Tibial nerve (tissue), 4 donors: ENCODE results near the gene SEMA6A. TPM values are rescaled to one million over a fixed set of nuclear protein-coding genes. Genes with fewer than 3 reads are reported as not detected.

Experiments
- DNase-seq, 2 donors: peaks; one replicate each; pipeline ENCODE4 v3.0.0-alpha.2; 2019; ENCODE audit warnings: low spot score in 2 of 2
- H3K27ac ChIP-seq, 4 donors: fragments of 200-600 bp; sonication (generic) in 3 of 4; one replicate each; pipeline ENCODE4 v1.5.1; 2017 to 2019; ENCODE audit warnings: mild to moderate bottlenecking in 1 of 4
- H3K27me3 ChIP-seq, 2 donors: fragments of 200-600 bp; sonication (generic) in 1 of 2; one replicate each; pipeline versions ENCODE4 v1.5.1 to v1.6.0; 2017 to 2019
- H3K36me3 ChIP-seq, 3 donors: fragments of 200-600 bp; sonication (generic); one replicate each; pipeline ENCODE4 v1.5.1; 2018 to 2019
- H3K4me1 ChIP-seq, 4 donors: fragments of 200-600 bp; sonication (generic) in 3 of 4; one replicate each; pipeline ENCODE4 v1.5.1; 2017 to 2019
- H3K4me3 ChIP-seq, 4 donors: fragments of 200-600 bp; sonication (generic) in 3 of 4; one replicate each; pipeline ENCODE4 v1.5.1; 2017 to 2019; ENCODE audit warnings: mild to moderate bottlenecking in 1 of 4, moderate library complexity in 1 of 4
- H3K9me3 ChIP-seq, 4 donors: fragments of 200-600 bp; sonication (generic) in 3 of 4; one replicate each; pipeline ENCODE4 v1.5.1; 2017 to 2019
- EP300 ChIP-seq, 2 donors: sonication (generic); formaldehyde crosslinking; IDR thresholded peaks; one replicate each; pipeline ENCODE4 v1.6.1; 2017; ENCODE audit warnings: antibody characterized with exemption in 2 of 2, mild to moderate bottlenecking in 1 of 2
- POLR2A ChIP-seq, 2 donors: fragments of 450-650 bp; IDR thresholded peaks; one replicate each; pipeline ENCODE4 v1.6.1; 2017; ENCODE audit warnings: antibody characterized with exemption in 2 of 2, mild to moderate bottlenecking in 2 of 2, moderate library complexity in 2 of 2
- WGBS, 2 donors: methylation state at CpG; one replicate each; pipeline ENCODE4 v1.1.5; 2018; 5-methylcytosine and 5-hydroxymethylcytosine counted together
- total RNA-seq, 4 donors: library from RNA; depleted of rRNA; stranded (reverse); fragments of >200 nt; gene quantifications; one replicate each; pipeline ENCODE4 v1.1.0, GENCODE V29; 2016
- TF ChIP-seq, protein P1 (sequence below), 5 experiments: fragments of 200-600 bp in 3 of 5; fragments of 450-650 bp in 2 of 5; sonication (generic) in 3 of 5; IDR thresholded peaks; one replicate each; pipeline ENCODE4 v1.5.1; 2016 to 2019; ENCODE audit warnings: antibody characterized with exemption in 5 of 5, mild to moderate bottlenecking in 3 of 5, moderate library complexity in 2 of 5

Gene SEMA6A
- total RNA-seq, 4 donors from 2014 or later = 13.6 to 25.1 (median 21.4) TPM

DNA sequence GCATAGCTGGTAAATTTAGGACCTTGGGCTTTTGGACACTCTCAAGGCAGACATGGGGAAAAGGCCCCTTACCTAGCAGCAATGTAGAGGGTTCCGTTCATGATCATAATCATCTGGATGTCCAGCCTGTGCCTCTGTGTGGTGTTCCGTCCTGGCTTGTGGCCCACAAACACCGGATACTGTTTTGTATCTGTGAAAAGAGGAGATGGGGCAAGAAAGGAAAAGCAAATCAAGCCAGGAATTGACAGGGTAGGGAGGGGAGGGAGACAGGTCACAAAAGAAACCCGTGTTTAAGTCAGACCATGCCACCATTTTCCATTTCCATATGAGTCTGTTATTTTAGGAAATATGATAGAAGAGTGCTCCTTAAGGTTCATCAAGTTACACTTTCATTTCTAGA is 72.5 kb downstream of the SEMA6A start:
- Histone ChIP-seq H3K27me3 (no peaks in the 10 kb centered on the region), H3K4me3 (no peak overlapping the region), H3K9me3 (no peaks in the 10 kb centered on the region), H3K27ac (no peak overlapping the region), H3K4me1 (peaks cover 0 to 30% (median 4%) of the 10 kb centered on the region in 4 donors), H3K36me3 (peaks cover 0 to 3% (median 0%) of the 10 kb centered on the region in 3 donors)
- TF ChIP-seq, protein P1, sequence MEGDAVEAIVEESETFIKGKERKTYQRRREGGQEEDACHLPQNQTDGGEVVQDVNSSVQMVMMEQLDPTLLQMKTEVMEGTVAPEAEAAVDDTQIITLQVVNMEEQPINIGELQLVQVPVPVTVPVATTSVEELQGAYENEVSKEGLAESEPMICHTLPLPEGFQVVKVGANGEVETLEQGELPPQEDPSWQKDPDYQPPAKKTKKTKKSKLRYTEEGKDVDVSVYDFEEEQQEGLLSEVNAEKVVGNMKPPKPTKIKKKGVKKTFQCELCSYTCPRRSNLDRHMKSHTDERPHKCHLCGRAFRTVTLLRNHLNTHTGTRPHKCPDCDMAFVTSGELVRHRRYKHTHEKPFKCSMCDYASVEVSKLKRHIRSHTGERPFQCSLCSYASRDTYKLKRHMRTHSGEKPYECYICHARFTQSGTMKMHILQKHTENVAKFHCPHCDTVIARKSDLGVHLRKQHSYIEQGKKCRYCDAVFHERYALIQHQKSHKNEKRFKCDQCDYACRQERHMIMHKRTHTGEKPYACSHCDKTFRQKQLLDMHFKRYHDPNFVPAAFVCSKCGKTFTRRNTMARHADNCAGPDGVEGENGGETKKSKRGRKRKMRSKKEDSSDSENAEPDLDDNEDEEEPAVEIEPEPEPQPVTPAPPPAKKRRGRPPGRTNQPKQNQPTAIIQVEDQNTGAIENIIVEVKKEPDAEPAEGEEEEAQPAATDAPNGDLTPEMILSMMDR (IDR thresholded peaks at IDR 0.05) = no peak
- TF ChIP-seq EP300 (IDR thresholded peaks at IDR 0.05) = no peak
- no peak for TF ChIP-seq POLR2A (IDR thresholded peaks at IDR 0.05)
- no peak for DNase-seq
- 82 to 86% methylated on average over 4 of the region's 4 CpGs for WGBS, 2 donors

DNA sequence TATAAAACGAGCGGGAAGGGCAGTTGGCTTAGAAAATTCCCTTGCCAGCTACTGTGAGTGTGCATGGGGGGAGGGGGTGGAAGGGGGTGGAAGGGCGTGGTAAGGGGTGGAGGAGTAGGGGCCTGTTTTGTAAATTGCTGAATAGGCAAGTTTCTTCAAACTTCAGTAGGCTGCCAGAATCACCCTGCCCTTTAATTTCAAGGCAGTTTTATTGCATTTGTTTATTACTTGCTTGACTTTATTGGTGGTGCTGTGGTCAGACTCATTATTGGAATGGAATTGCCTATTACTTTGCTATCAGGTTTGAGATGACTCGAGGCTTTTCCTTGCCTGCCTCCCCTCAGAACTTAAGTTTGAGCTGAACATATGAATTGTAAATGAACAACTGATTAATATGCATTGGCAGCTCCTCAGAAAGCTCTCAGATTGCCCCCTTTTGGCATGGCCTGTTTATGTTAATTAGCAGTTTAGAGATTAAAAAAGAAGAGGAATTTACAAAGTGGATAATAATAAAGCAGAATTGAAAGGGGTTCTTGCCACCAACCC is 76.0 kb downstream of the SEMA6A start:
- TF ChIP-seq, protein P1 (IDR thresholded peaks at IDR 0.05) = no peak
- TF ChIP-seq POLR2A (IDR thresholded peaks at IDR 0.05) (no peak), EP300 (IDR thresholded peaks at IDR 0.05) (no peak)

DNA sequence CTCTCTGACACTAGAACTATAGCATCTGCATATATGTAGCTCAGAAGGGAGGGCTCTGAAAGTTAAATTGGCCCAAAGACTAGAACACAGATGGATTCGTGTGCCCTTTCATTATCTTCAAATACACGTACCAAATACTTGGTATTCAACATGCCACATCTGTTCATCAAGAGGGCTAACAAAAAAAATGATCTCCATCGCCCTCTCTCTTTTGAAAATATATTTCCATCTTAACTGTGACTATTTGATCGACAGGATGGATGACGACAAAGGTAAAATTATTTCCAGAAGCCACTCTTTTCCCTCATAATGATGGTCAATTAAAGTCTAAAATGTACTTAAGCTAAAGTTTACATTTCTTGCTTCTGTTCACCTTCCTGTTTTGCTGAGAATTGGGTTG is 77.0 kb downstream of the SEMA6A start:
- no peak overlapping the region for H3K4me3 ChIP-seq
- peaks cover 0 to 19% (median 6%) of the 10 kb centered on the region in 4 donors for H3K4me1 ChIP-seq
- no peak for DNase-seq
- H3K36me3 ChIP-seq = peaks cover 0 to 13% (median 0%) of the 10 kb centered on the region in 3 donors
- peak overlapping the region in 1 of 4 donors; percentile 36 for H3K27ac ChIP-seq
- H3K27me3 ChIP-seq = no peaks in the 10 kb centered on the region
- TF ChIP-seq EP300 (IDR thresholded peaks at IDR 0.05) (no peak), POLR2A (IDR thresholded peaks at IDR 0.05) (no peak)
- TF ChIP-seq, protein P1 (IDR thresholded peaks at IDR 0.05) = no peak
- WGBS, 2 donors = 78 to 85% methylated on average over 5 of the region's 5 CpGs
- no peaks in the 10 kb centered on the region for H3K9me3 ChIP-seq

More for the DNA sequence above, 76.0 kb downstream of the SEMA6A start:
- H3K27ac ChIP-seq = peak overlapping the region in 1 of 4 donors; percentile 28
- WGBS, 2 donors = 40 to 41% methylated on average over 4 of the region's 4 CpGs
- H3K4me3 ChIP-seq = no peak overlapping the region
- no peaks in the 10 kb centered on the region for H3K27me3 ChIP-seq
- no peak for DNase-seq
- no peaks in the 10 kb centered on the region for H3K9me3 ChIP-seq
- peaks cover 0 to 23% (median 4%) of the 10 kb centered on the region in 4 donors for H3K4me1 ChIP-seq
- peaks cover 0 to 16% (median 0%) of the 10 kb centered on the region in 3 donors for H3K36me3 ChIP-seq

DNA sequence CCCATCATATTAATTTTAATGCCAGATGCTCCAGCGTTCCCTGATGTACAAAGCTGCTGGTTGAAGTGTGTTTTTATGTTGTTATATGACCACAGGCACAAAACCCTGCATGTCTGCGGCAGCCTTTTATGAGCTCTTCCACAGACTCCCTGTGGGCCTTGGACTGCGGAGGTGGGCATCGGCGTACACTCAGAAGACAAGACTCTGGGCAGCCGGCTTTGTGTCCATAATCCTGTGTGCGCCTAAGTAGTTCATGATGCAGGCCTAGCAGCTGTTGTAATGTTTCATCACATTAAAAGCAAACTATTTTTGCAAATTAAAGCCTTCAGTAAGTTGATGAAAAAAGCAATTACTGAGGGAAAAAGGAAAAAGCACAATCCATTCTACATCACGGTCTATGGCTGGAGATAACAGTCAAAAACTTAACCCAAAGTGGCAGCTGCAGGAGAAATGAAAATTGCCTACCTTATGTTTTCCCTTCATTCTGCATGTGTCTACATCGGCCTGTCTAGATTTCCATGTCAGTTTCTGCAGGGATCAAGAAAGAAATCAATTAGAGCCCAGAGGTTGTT is 78.8 kb downstream of the SEMA6A start:
- H3K27me3 ChIP-seq = no peaks in the 10 kb centered on the region
- TF ChIP-seq, protein P1 (IDR thresholded peaks at IDR 0.05) = no peak
- TF ChIP-seq EP300 (IDR thresholded peaks at IDR 0.05) = no peak
- no peak for TF ChIP-seq POLR2A (IDR thresholded peaks at IDR 0.05)
- no peak overlapping the region for H3K27ac ChIP-seq
- peaks cover 0 to 34% (median 13%) of the 10 kb centered on the region in 4 donors for H3K4me1 ChIP-seq
- peaks cover 0 to 13% (median 0%) of the 10 kb centered on the region in 3 donors for H3K36me3 ChIP-seq
- WGBS, 2 donors = 89% methylated on average over 9 of the region's 9 CpGs
- no peak for DNase-seq
- no peak overlapping the region for H3K4me3 ChIP-seq
- H3K9me3 ChIP-seq = no peaks in the 10 kb centered on the region

DNA sequence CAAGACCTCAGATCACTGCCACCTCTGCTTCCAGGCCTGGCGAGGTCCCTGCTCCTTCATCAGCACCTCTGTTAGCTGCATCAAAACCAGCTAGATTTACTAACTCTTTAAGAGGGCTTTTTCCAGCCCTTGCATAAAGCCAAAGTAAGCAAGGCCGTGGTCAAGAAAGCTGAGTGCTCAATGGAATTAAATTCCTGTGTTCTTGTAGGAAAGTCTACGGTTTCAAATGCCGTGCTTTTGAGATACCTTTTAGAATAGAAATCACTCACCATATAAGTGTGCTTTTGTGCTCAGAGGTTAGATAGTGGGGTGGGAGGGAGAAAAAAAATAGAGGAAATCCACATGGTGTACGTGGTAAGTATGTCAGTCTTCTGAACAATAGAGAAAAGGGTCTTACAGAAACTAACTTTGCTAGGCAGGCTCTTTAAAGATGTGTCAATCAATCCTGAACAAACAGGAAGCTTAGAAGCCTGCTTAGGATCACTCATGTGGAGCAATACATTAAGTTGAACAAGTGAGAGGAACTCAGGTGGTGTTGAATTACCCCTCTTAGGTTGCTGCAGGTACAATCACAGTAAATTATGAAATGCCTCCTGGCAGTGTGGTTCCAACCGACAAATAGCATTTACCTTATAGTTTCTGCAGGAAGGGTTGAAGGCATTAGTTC is 79.7 kb downstream of the SEMA6A start:
- Histone ChIP-seq H3K27ac (no peak overlapping the region), H3K4me3 (no peak overlapping the region), H3K36me3 (peaks cover 0 to 13% (median 0%) of the 10 kb centered on the region in 3 donors), H3K27me3 (no peaks in the 10 kb centered on the region), H3K4me1 (peaks cover 0 to 43% (median 13%) of the 10 kb centered on the region in 4 donors), H3K9me3 (no peaks in the 10 kb centered on the region)
- WGBS, 2 donors = 60 to 63% methylated on average over 6 of the region's 6 CpGs
- no peak for DNase-seq
- no peak for TF ChIP-seq POLR2A (IDR thresholded peaks at IDR 0.05)
- TF ChIP-seq, protein P1 (IDR thresholded peaks at IDR 0.05) = no peak
- no peak for TF ChIP-seq EP300 (IDR thresholded peaks at IDR 0.05)
